ENCODE measurements around the gene RAB3C. TPM values are rescaled to one million over a fixed set of nuclear protein-coding genes. Genes with fewer than 3 reads are reported as not detected.

Gene RAB3C
- total RNA-seq, 1 donor from 2014 or later, result 0.92 TPM

DNA sequence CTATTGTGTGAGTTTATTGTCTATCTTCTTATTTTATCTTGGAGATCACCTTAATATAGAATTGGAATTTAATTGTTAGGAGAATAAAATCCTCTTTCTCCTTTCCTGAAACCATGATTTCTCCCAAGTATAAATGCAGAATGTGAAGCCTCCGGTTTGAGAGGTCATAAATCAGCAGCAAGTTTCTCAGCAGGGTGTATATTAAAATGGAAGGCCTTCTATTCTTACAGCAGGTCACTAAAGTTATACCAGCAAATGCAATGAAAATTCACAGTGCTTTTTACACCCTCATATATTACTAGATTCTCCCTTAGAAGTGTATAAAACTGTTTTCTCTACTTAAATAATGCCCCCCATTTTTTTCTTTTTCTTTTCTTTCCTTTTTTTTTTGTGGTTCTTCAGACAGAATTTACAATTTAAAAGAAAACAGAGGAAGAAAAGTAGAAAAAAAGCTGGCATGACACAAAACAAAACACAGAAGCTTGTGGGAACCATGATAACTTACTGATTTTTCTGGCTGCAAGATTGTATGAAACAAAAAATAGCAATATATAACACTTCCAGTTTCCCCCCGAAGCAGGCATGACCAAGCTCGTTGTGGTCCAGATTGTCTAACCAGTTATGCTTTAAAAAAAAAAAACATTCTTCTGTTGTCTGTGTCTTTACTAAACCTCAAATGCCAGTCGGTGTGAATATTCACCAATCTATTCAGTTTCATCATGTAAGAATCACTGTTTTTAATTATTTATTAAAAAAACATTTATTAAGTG lies 211.2 kb downstream of the RAB3C start:
- no peak for DNase-seq (ENCODE audit: missing footprints)
- no peak for ATAC-seq

GRCh38 chr5:58794875-58795274 lies 212.0 kb downstream of the RAB3C start:
- ATAC-seq, result no peak
- intact Hi-C loops (cut with DNase I), result no loop called here
- DNase-seq (ENCODE audit: missing footprints), result no peak

More for the DNA sequence above, 211.2 kb downstream of the RAB3C start:
- intact Hi-C loops (cut with DNase I), result no loop called here

DNA sequence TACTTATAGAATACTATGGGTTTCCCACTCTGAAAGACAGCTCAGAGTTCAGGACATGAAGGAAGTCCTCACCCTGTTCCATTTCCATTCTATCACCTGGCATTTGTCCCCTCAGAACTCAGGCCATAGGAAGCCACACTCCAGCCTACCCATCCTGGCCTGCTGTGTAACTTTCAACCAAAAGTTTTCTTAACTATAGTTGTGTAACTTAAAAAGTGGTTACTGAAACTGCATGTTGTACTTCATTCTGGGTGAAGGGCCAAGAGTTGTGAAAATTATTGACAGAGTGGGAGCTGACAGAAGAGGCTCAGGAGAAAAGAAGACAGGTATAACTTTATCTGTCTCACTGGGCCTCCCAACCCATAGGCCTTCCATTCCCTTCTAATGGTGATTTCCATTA lies 212.5 kb downstream of the RAB3C start:
- no peak for ATAC-seq
- intact Hi-C loops (cut with DNase I), result no loop called here
- no peak for DNase-seq (ENCODE audit: missing footprints)

DNA sequence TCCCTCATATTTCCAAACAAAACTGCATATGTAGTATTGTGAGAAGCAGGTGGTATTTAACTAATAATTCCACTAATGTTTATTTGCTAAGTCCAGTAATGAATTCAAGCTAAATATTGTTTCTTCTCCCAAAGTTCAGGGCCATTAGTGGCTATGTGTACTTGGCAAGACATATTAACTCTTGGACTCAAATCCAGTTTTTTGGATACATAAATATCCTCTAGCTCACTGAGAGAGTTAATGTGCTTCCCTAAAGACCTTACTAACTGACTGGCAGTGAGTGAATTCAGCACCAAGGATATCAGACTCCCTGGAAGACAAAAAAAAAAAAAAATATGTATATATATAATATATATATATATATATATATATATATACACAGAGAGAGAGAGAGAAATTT lies 214.1 kb downstream of the RAB3C start:
- ATAC-seq, result no peak
- DNase-seq (ENCODE audit: missing footprints), result no peak
- intact Hi-C loops (cut with DNase I), result no loop called here

DNA sequence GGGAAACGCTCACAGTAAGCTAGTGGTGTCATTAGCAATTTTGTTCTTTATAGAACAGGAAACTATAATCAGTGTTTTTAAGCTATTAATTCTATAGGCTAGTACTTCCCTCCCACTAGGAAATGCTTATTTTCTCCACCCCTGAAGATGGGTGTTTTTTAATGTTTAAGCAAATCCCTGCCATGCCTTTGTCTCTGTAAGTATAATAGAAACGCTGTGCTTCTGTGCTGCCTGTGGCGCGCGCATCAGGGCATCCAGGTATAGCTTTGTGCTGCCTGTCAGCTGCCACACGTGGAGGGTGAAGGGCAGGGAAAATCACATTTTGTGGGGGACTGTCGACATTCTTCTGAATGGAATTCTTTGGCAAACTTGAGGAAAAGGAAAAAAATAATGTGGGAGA lies 217.5 kb downstream of the RAB3C start:
- intact Hi-C loops (cut with DNase I), result no loop called here
- no peak for ATAC-seq
- no peak for DNase-seq (ENCODE audit: missing footprints)

- intact Hi-C loops (cut with DNase I), result no loop called here
- no peak for DNase-seq (ENCODE audit: missing footprints)
- no peak for ATAC-seq
Observed at GRCh38 chr5:58800861-58801540, 218.1 kb downstream of the RAB3C start.

DNA sequence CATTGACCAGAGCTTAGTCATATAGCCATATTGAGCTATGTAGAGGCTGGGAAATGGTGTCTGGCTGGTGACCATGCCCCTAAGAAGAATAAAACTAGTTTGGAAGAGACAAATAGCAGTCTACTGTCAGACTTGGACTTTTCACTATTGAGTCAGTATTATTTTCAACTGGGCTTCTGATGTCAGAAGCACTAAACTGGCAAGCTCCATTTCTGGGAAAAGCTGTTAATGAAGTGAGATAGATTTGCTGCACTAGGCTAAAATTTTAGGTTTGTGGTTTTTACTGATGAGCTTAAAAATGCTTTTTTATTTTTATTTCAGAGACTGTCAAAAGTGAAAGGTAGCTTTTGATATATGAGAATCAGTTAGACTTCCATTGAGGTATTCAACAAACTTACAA lies 220.2 kb downstream of the RAB3C start:
- no peak for ATAC-seq
- intact Hi-C loops (cut with DNase I), result no loop called here
- DNase-seq (ENCODE audit: missing footprints), result no peak

DNA sequence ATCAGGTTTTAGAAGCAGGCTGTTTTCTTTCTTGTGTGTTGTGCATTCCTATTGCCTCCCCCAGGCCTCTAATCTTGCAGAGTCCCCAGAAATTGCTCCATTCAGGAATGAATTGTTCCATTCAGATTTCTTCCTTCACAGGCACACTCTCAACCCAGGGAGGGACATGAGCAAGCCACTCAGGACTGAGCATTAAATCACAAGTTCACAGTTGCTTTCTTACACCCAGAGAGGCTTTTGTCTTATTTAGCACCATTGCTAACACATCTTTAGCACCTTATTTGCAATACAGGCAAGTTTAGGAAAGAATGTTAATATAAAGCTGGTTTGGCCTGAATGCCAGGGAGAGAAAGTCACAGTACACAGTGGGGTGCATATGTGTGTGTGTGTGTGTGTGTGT lies 221.4 kb downstream of the RAB3C start:
- DNase-seq (ENCODE audit: missing footprints), result no peak
- ATAC-seq, result no peak
- intact Hi-C loops (cut with DNase I), result no loop called here

DNA sequence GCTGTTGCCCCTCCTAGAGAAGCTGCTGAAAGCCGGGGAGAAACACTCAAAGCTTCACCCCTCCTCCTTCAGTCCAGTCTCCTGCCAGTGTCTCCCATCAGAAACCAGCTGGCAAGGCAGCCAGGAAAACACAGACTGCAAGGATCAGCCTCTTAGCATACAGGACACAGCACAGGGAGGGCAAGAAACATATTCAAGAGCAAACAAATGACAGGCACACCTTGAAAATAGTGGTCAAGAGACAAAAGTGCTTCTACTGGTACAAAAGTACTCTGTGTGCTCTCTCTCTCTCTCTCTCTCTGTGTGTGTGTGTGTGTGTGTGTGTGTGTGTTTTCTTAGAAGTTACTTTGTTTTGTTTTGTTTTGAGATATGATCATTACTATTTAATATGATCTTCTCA lies 227.2 kb downstream of the RAB3C start:
- ATAC-seq, result no peak
- intact Hi-C loops (cut with DNase I), result loop anchor here (10.0 kb wide), 1 partner anchor 315 kb away; the partner anchor contains the start of gene GAPT
- DNase-seq (ENCODE audit: missing footprints), result no peak

GRCh38 chr5:58813855-58814254 lies 231.0 kb downstream of the RAB3C start:
- intact Hi-C loops (cut with DNase I), result loop anchor here (10.0 kb wide), 1 partner anchor 319 kb away; the partner anchor contains the start of gene GAPT
- ATAC-seq (no peak), DNase-seq (ENCODE audit: missing footprints) (no peak)

GRCh38 chr5:58816181-58816731 lies 233.4 kb downstream of the RAB3C start:
- intact Hi-C loops (cut with DNase I), result loop anchor here (10.0 kb wide), 1 partner anchor 321 kb away; the partner anchor contains the start of gene GAPT
- ATAC-seq, result no peak

GRCh38 chr5:58818465-58818864 lies 235.6 kb downstream of the RAB3C start:
- intact Hi-C loops (cut with DNase I), result loop anchor here (10.0 kb wide), 1 partner anchor 324 kb away; the partner anchor contains the start of gene GAPT
- DNase-seq (ENCODE audit: missing footprints), result no peak
- no peak for ATAC-seq

More at GRCh38 chr5:58816181-58816731, 233.4 kb downstream of the RAB3C start:
- no peak for DNase-seq (ENCODE audit: missing footprints)

DNA sequence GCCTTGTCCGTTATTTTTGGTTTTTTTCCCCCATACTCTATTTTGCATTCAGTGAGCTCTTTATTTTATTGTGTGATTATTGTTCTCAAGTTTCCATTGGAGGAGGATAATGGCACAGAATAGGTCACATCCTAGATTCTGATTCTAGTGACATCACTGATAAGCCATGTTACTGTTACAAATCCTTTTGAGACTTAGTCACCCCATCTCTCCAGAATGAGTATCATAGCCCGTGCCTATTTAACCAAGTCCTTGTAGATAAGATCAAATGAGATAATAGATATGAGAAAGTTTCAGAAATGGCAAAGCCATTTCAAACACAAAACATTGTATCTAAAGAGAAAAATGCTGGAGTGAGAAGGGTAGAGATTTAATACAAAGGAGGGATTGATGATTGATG lies 242.6 kb downstream of the RAB3C start:
- ATAC-seq, result no peak
- no peak for DNase-seq (ENCODE audit: missing footprints)
- intact Hi-C loops (cut with DNase I), result no loop called here

GRCh38 chr5:58825899-58826298 lies 243.0 kb downstream of the RAB3C start:
- no peak for ATAC-seq
- DNase-seq (ENCODE audit: missing footprints), result no peak
- intact Hi-C loops (cut with DNase I), result no loop called here

DNA sequence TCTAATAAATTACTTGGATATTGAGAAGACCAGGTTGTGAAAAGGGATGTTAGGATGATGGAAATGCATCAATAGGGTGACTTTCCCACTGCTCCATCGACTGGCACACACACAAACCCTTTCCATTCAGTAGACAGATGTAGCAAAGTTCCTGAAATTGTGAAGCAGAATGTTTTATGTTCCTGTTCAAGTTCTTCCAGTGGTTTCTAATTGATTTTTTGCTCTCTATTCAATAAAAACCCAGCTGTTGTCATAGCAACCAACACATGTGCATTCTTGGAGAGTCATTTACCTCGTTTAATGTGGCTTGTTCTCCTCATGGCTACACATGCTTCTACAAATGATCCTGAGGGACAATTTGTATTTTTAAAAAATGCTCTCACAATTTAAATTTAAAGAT lies 244.6 kb downstream of the RAB3C start:
- no peak for ATAC-seq
- intact Hi-C loops (cut with DNase I), result no loop called here
- no peak for DNase-seq (ENCODE audit: missing footprints)

DNA sequence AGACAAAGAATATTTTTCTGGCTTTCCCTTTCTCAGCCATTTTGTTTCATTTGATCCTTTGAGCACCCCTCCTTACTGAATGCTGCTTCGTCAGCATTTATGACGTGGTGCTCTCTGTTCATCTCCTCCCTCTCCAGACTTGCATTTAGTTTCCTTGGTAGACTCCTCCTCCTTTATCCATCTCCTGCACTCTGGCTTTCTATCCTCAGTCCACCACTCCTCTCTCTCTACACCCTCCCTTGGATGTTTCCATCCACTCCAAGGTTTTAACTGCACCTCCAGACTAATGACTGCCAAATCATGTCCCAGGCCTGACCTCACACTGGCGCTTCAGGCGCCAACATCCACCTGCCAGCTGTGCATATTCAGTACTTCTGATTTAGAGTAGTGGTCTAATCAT lies 245.4 kb downstream of the RAB3C start:
- DNase-seq (ENCODE audit: missing footprints) (no peak), ATAC-seq (no peak)
- intact Hi-C loops (cut with DNase I), result no loop called here

DNA sequence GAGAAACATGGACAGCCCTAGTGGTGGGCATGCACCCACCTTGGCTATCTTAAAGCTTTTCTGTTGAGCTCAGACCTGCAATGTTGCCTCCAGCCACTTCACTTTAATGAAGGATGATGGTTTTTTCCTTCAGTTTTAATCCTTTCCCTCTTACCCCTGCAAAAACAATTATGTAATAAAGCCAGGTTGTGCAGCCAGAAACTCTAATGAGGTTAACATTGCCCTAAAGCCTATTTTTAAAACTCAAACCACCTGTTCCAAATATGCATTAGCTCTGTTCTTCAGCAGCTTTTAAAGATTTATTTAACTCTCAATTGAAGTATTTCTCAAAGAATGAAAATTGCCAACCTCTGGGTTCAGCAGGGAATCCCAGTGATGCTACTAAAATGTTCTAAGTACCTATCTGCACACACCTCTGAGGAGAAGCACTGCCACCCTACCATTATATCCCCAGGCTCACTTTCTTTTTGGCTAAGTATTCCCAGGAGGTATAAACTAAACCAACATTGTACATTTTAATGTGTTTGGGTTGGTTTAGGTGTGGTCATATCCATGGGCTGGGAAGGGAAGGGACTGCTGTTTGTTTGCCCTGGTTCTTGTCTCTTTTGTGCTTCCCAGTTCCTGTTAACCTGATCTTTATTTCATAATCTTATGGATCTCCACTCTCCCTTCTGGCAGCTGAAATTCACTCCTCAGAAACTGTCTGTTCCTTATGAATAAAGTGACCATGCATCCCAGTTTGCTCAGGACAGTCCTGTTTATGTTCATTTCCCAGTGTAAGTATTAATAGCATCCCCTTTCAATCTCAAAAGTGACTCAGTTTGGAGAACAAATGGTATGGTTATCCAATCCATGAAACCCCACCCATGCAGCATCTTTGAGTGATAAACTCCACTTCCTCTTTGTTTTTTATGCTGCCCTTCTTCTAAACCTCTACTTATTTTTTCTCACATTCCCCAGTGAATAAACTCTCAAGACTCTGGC lies 251.7 kb downstream of the RAB3C start:
- ATAC-seq, result no peak
- DNase-seq (ENCODE audit: missing footprints), result no peak
- intact Hi-C loops (cut with DNase I), result no loop called here

DNA sequence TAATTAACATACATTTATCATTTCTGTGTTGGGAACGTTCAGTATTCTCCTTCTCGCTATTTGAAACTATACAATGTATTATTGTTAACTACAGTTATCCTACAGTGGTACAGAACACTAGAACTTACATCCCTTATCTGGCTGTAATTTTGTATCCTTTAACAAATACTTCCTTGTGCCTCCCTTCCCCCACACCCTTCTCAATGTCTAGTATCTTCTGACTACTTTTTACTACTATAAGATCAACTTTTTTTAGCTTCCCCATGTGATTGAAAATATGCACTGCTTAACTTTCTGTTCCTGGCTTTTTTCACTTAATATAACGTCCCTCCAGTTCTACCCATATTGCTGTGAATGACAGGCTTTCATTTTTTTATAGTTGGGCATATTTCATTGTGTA lies 253.5 kb downstream of the RAB3C start:
- intact Hi-C loops (cut with DNase I), result no loop called here
- ATAC-seq (no peak), DNase-seq (ENCODE audit: missing footprints) (no peak)

DNA sequence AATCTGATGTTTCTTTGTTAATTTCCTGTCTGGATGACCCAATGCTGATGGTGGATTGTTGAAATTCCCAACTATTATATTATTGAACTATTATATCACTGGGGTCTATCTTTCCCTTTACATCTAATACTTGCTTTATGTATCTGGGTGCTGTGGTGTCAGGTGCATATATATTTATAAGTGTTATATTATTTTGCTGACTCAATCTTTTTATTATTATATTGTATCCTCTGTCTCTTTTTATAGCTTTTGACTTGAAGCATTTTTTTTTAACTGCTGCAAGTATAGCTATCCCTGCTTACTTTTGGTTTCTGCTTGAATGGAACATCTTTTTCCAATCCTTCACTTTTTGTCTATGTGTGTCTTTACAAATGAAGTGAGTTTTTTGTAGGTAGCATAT lies 255.9 kb downstream of the RAB3C start:
- DNase-seq (ENCODE audit: missing footprints) (no peak), ATAC-seq (no peak)
- intact Hi-C loops (cut with DNase I), result no loop called here
